Hematopoietic multipotent progenitor cell treated with erythropoietin and hydrocortisone succinate and interleukin-3 and kit ligand, for 6 days (in vitro differentiated cells): Measurements from ENCODE around the gene USP10.
"Not testable (repeated sequence)": the region's sequence is repeated elsewhere in the genome, so short reads cannot be mapped to it uniquely, and the experiment has no call there.

Experiments
- DNase-seq: peaks from one replicate; pipeline ENCODE4 v3.0.0-alpha.2; 2015

Gene USP10

GRCh38 chr16:84673561-84673960, 26.2 kb upstream of the USP10 start:
- no peak for DNase-seq

- DNase-seq, result no peak
These were observed 24.4 kb upstream of the USP10 start for GRCh38 chr16:84675423-84675822.

GRCh38 chr16:84675884-84676283, 23.9 kb upstream of the USP10 start:
- no peak for DNase-seq

GRCh38 chr16:84677017-84677803, 22.6 kb upstream of the USP10 start:
- DNase-seq, result no peak

- DNase-seq, result no peak
These were observed 22.0 kb upstream of the USP10 start for GRCh38 chr16:84677849-84678248.

GRCh38 chr16:84678541-84678940, 21.3 kb upstream of the USP10 start:
- no peak for DNase-seq

- no peak for DNase-seq
These were observed 19.5 kb upstream of the USP10 start for GRCh38 chr16:84680165-84680842.

- DNase-seq, result no peak
These were observed 18.8 kb upstream of the USP10 start for GRCh38 chr16:84680843-84681629.

GRCh38 chr16:84683691-84684591, 15.9 kb upstream of the USP10 start:
- no peak for DNase-seq

- no peak for DNase-seq
These were observed 15.2 kb upstream of the USP10 start for GRCh38 chr16:84684592-84684965.

- no peak for DNase-seq
These were observed 14.6 kb upstream of the USP10 start for GRCh38 chr16:84685210-84685609.

- peak; percentile 61 for DNase-seq
These were observed 13.0 kb upstream of the USP10 start for GRCh38 chr16:84686707-84687298.

- no peak for DNase-seq
These were observed 12.1 kb upstream of the USP10 start for GRCh38 chr16:84687715-84688114.

- not testable (repeated sequence) for DNase-seq
These were observed 11.6 kb upstream of the USP10 start for GRCh38 chr16:84688163-84688562.

GRCh38 chr16:84689111-84689510, 10.7 kb upstream of the USP10 start:
- DNase-seq, result no peak

- no peak for DNase-seq
These were observed 9.5 kb upstream of the USP10 start for GRCh38 chr16:84690088-84690819.

GRCh38 chr16:84692451-84693214, 7.2 kb upstream of the USP10 start:
- DNase-seq, result no peak

- DNase-seq, result not testable (repeated sequence)
These were observed 5.9 kb upstream of the USP10 start for GRCh38 chr16:84693869-84694268.

- no peak for DNase-seq
These were observed 4.8 kb upstream of the USP10 start for GRCh38 chr16:84694980-84695379.

- DNase-seq, result peak; percentile 70
These were observed 571 bp upstream of the USP10 start for GRCh38 chr16:84699147-84699711.
